ENCODE data around the gene PKHD1.

PKHD1 gene

DNA sequence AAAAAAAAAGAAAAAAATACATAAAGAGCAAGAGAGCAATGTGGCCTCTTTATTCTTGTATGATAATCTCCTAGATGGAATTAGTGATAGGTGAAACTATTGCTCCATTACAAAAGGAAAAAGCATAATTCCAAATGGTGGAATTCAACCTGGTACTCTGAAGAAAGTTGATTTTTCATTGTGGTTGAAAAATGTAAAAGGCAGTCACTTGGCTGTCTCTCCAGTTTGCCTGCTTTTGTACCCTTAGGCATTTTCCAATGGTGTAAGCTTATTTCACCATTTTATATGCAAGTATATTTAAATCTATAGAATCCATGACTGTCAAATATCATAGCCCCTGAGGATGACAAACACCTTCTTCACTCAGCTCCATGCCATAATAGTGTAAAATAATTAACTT is 38.8 kb upstream of the PKHD1 start:
- Histone ChIP-seq H3K9me3 (ENCODE audit: control insufficient read depth, low read length) (no peaks in the 10 kb centered on the region), H3K27me3 (ENCODE audit: control insufficient read depth, insufficient read depth, low read length, poor library complexity, severe bottlenecking) (no peaks in the 10 kb centered on the region)

DNA sequence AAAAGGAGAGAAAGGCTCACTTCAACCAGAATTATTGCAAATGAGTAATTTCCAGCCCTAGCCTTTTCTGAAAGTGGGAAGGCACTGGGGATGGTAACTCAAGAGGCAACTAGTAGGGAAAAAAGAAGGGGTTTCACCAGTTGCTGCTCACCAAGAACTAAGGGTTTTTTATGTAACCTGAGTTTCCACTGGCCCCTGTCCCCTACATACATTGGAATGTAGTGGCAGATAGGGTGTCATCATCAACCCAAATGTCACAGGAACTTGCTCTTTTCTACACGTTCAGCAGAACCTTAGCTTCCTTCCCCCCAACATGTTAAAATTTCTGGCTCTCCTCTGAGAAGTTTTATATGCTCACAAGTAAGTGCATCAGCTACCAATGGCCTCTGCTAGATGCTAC is 38.2 kb upstream of the PKHD1 start:
- Histone ChIP-seq H3K36me3 (ENCODE audit: control insufficient read depth, insufficient read depth, low read length) (no peaks in the 10 kb centered on the region), H3K27me3 (ENCODE audit: control insufficient read depth, insufficient read depth, low read length, poor library complexity, severe bottlenecking) (no peaks in the 10 kb centered on the region), H3K4me1 (ENCODE audit: control insufficient read depth, insufficient read depth, low read length) (no peaks in the 10 kb centered on the region), H3K4me3 (ENCODE audit: insufficient read depth, low read depth, low read length) (no peak overlapping the region), H3K9me3 (ENCODE audit: control insufficient read depth, low read length) (no peaks in the 10 kb centered on the region), H3K27ac (ENCODE audit: insufficient read depth, low read depth, low read length, poor library complexity, severe bottlenecking) (no peak overlapping the region)
- WGBS, 2 experiments, result 70 to 86% methylated on average over 1 of the region's 1 CpG

More for the DNA sequence above, 38.8 kb upstream of the PKHD1 start:
- Histone ChIP-seq H3K4me1 (ENCODE audit: control insufficient read depth, insufficient read depth, low read length) (no peaks in the 10 kb centered on the region), H3K36me3 (ENCODE audit: control insufficient read depth, insufficient read depth, low read length) (no peaks in the 10 kb centered on the region), H3K4me3 (ENCODE audit: insufficient read depth, low read depth, low read length) (no peak overlapping the region), H3K27ac (ENCODE audit: insufficient read depth, low read depth, low read length, poor library complexity, severe bottlenecking) (no peak overlapping the region)

- H3K9me3 ChIP-seq (ENCODE audit: control insufficient read depth, low read length), result no peaks in the 10 kb centered on the region
- no peaks in the 10 kb centered on the region for H3K4me1 ChIP-seq (ENCODE audit: control insufficient read depth, insufficient read depth, low read length)
- WGBS, 2 experiments, result 87 to 93% methylated on average over 3 of the region's 3 CpGs
- H3K27me3 ChIP-seq (ENCODE audit: control insufficient read depth, insufficient read depth, low read length, poor library complexity, severe bottlenecking), result no peaks in the 10 kb centered on the region
- H3K36me3 ChIP-seq (ENCODE audit: control insufficient read depth, insufficient read depth, low read length), result no peaks in the 10 kb centered on the region
- H3K4me3 ChIP-seq (ENCODE audit: insufficient read depth, low read depth, low read length), result no peak overlapping the region
- no peak overlapping the region for H3K27ac ChIP-seq (ENCODE audit: insufficient read depth, low read depth, low read length, poor library complexity, severe bottlenecking)
These were observed 37.7 kb upstream of the PKHD1 start for GRCh38 chr6:52125139-52125538.

GRCh38 chr6:52124126-52125121 is 37.0 kb upstream of the PKHD1 start:
- WGBS, 2 experiments, result 89 to 94% methylated on average over 3 of the region's 3 CpGs
- H3K27me3 ChIP-seq (ENCODE audit: control insufficient read depth, insufficient read depth, low read length, poor library complexity, severe bottlenecking), result no peaks in the 10 kb centered on the region

DNA sequence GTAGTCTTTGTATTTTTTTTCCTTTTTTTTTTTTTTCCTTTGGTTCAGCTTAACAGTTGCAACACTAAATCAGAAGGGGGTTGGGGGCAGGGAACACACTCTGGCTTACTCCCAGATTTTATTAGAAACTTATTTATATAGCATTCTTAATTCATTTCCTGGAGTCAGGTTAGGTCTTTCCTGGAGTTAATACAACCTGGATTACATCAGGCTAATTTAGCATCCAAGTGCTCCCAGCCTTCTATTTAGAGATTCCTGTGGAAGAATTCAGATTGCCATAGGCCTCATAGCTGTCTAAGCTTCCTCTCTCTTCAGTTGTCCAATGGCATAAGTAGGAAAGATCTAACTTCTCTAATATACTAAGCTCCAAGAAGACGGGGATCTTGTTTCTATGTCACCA is 35.8 kb upstream of the PKHD1 start:
- no peak overlapping the region for H3K27ac ChIP-seq (ENCODE audit: insufficient read depth, low read depth, low read length, poor library complexity, severe bottlenecking)
- H3K9me3 ChIP-seq (ENCODE audit: control insufficient read depth, low read length), result no peaks in the 10 kb centered on the region
- H3K27me3 ChIP-seq (ENCODE audit: control insufficient read depth, insufficient read depth, low read length, poor library complexity, severe bottlenecking), result no peaks in the 10 kb centered on the region
- no peak overlapping the region for H3K4me3 ChIP-seq (ENCODE audit: insufficient read depth, low read depth, low read length)
- WGBS, 2 experiments, result 78 to 100% methylated on average over 1 of the region's 1 CpG
- H3K36me3 ChIP-seq (ENCODE audit: control insufficient read depth, insufficient read depth, low read length), result no peaks in the 10 kb centered on the region
- H3K4me1 ChIP-seq (ENCODE audit: control insufficient read depth, insufficient read depth, low read length), result no peaks in the 10 kb centered on the region

More at GRCh38 chr6:52124126-52125121, 37.0 kb upstream of the PKHD1 start:
- Histone ChIP-seq H3K4me3 (ENCODE audit: insufficient read depth, low read depth, low read length) (no peak overlapping the region), H3K27ac (ENCODE audit: insufficient read depth, low read depth, low read length, poor library complexity, severe bottlenecking) (no peak overlapping the region), H3K9me3 (ENCODE audit: control insufficient read depth, low read length) (no peaks in the 10 kb centered on the region), H3K4me1 (ENCODE audit: control insufficient read depth, insufficient read depth, low read length) (no peaks in the 10 kb centered on the region), H3K36me3 (ENCODE audit: control insufficient read depth, insufficient read depth, low read length) (no peaks in the 10 kb centered on the region)

DNA sequence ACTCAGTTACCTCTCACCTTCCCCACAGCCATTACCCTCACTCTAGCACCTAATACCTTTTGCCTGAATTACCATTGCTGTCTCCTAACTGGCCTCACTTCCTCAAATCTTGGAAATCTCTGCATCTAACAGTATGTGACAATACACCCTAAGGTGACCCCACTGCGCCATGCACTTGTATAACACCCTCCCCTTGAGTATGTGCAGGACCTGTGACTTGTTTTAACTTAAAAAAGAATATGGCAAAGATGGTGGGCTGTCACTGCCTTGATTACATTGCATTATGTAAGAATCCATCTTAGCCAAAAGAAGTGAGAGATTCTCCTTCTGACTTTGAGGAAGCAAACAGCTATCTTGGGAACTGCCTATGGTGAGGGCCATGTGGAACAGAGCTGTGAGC is 29.9 kb upstream of the PKHD1 start:
- WGBS, 2 experiments, result 91 to 95% methylated on average over 1 of the region's 1 CpG
- no peaks in the 10 kb centered on the region for H3K4me1 ChIP-seq (ENCODE audit: control insufficient read depth, insufficient read depth, low read length)

GRCh38 chr6:52116605-52116948 is 29.2 kb upstream of the PKHD1 start:
- Histone ChIP-seq H3K36me3 (ENCODE audit: control insufficient read depth, insufficient read depth, low read length) (no peaks in the 10 kb centered on the region), H3K27ac (ENCODE audit: insufficient read depth, low read depth, low read length, poor library complexity, severe bottlenecking) (no peak overlapping the region), H3K9me3 (ENCODE audit: control insufficient read depth, low read length) (no peaks in the 10 kb centered on the region), H3K27me3 (ENCODE audit: control insufficient read depth, insufficient read depth, low read length, poor library complexity, severe bottlenecking) (no peaks in the 10 kb centered on the region), H3K4me3 (ENCODE audit: insufficient read depth, low read depth, low read length) (no peak overlapping the region), H3K4me1 (ENCODE audit: control insufficient read depth, insufficient read depth, low read length) (no peaks in the 10 kb centered on the region)

More for the DNA sequence above, 29.9 kb upstream of the PKHD1 start:
- no peaks in the 10 kb centered on the region for H3K27me3 ChIP-seq (ENCODE audit: control insufficient read depth, insufficient read depth, low read length, poor library complexity, severe bottlenecking)
- no peak overlapping the region for H3K27ac ChIP-seq (ENCODE audit: insufficient read depth, low read depth, low read length, poor library complexity, severe bottlenecking)
- no peaks in the 10 kb centered on the region for H3K36me3 ChIP-seq (ENCODE audit: control insufficient read depth, insufficient read depth, low read length)
- H3K4me3 ChIP-seq (ENCODE audit: insufficient read depth, low read depth, low read length), result no peak overlapping the region
- H3K9me3 ChIP-seq (ENCODE audit: control insufficient read depth, low read length), result no peaks in the 10 kb centered on the region

GRCh38 chr6:52115891-52116604 is 28.6 kb upstream of the PKHD1 start:
- Histone ChIP-seq H3K4me3 (ENCODE audit: insufficient read depth, low read depth, low read length) (no peak overlapping the region), H3K9me3 (ENCODE audit: control insufficient read depth, low read length) (no peaks in the 10 kb centered on the region), H3K36me3 (ENCODE audit: control insufficient read depth, insufficient read depth, low read length) (no peaks in the 10 kb centered on the region), H3K27ac (ENCODE audit: insufficient read depth, low read depth, low read length, poor library complexity, severe bottlenecking) (no peak overlapping the region), H3K4me1 (ENCODE audit: control insufficient read depth, insufficient read depth, low read length) (no peaks in the 10 kb centered on the region), H3K27me3 (ENCODE audit: control insufficient read depth, insufficient read depth, low read length, poor library complexity, severe bottlenecking) (no peaks in the 10 kb centered on the region)
- 90 to 97% methylated on average over 1 to 3 of the region's 3 CpGs for WGBS, 2 experiments

- Histone ChIP-seq H3K4me3 (ENCODE audit: insufficient read depth, low read depth, low read length) (no peak overlapping the region), H3K27ac (ENCODE audit: insufficient read depth, low read depth, low read length, poor library complexity, severe bottlenecking) (no peak overlapping the region), H3K9me3 (ENCODE audit: control insufficient read depth, low read length) (no peaks in the 10 kb centered on the region), H3K36me3 (ENCODE audit: control insufficient read depth, insufficient read depth, low read length) (no peaks in the 10 kb centered on the region), H3K27me3 (ENCODE audit: control insufficient read depth, insufficient read depth, low read length, poor library complexity, severe bottlenecking) (no peaks in the 10 kb centered on the region), H3K4me1 (ENCODE audit: control insufficient read depth, insufficient read depth, low read length) (no peaks in the 10 kb centered on the region)
- 90% methylated on average over 3 of the region's 3 CpGs for WGBS, 2 experiments
These were observed 27.8 kb upstream of the PKHD1 start for GRCh38 chr6:52115145-52115741.

DNA sequence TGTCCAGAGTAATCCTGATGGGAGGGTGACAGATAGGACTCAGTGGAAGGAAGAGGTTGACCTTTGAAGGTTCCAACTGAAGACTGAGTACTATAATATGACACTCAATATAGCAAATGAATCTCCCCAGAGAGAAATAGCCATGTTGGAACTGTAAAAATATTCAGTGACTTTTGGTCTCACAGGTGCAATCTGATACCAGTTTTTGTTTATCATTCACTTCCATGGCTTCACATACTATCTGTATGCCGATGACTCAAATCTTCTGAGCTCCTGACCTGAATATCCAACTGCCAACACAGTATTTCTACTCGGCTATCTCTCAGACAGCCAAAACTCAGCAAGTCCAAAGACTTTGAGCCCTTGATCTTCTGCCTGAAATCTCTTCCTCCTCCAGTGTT is 21.8 kb upstream of the PKHD1 start:
- Histone ChIP-seq H3K4me3 (ENCODE audit: insufficient read depth, low read depth, low read length) (no peak overlapping the region), H3K4me1 (ENCODE audit: control insufficient read depth, insufficient read depth, low read length) (no peaks in the 10 kb centered on the region), H3K27ac (ENCODE audit: insufficient read depth, low read depth, low read length, poor library complexity, severe bottlenecking) (no peak overlapping the region), H3K36me3 (ENCODE audit: control insufficient read depth, insufficient read depth, low read length) (no peaks in the 10 kb centered on the region), H3K27me3 (ENCODE audit: control insufficient read depth, insufficient read depth, low read length, poor library complexity, severe bottlenecking) (no peaks in the 10 kb centered on the region), H3K9me3 (ENCODE audit: control insufficient read depth, low read length) (no peaks in the 10 kb centered on the region)
- 93 to 97% methylated on average over 2 of the region's 2 CpGs for WGBS, 2 experiments
